Ecto neural progenitor cell (in vitro differentiated cells): Measurements from ENCODE around the gene LAMA5.

Source experiments
- DNase-seq: peaks from one replicate; pipeline ENCODE4 v3.0.0-alpha.2; 2018; ENCODE audit warnings: low spot score

Gene LAMA5

GRCh38 chr20:62367136-62367632, at the start of gene LAMA5:
Gene LAMA5 (minus strand): TSS chr20:62367312. CDS start chr20:62367245, 67 bp downstream.
- peak; percentile 86 for DNase-seq

DNA sequence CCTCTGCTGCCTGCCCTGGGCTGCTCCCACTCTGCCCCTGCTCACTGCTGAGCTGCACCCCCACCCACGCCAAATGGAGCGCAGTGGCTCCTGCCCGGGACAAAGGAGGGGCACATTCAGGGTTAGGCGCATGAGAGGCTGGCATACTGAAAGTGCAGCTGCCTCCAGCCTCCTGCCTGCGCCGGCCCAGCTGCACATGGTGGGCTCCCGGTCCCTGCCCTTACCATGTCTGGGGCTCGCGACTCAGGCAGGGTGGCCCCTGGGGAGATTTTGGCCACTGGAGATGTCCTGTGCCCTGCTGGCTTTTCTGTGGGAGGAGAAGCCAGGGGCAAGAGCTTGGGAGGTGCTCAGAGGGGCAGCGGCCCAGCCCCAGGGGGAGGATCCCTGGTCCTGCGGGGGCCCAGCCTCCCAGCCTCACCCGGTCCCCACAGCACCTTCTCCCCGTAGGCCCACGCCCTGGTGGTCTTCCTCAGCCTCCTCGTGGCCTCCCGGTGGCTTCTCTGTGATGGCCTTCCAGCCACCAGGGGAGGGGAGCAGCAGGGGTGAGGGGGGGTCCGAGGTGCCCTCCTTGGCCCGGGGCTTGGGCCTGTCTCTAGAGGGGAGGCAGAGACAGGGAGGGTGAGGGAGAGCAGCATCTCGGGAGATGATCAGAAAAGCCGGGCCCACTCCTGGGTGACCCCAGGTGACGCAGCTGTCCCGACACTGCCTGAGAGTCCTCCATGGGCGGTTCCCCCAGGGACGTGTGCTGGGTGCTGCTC, 48.4 kb upstream of the LAMA5 start:
- no peak for DNase-seq

DNA sequence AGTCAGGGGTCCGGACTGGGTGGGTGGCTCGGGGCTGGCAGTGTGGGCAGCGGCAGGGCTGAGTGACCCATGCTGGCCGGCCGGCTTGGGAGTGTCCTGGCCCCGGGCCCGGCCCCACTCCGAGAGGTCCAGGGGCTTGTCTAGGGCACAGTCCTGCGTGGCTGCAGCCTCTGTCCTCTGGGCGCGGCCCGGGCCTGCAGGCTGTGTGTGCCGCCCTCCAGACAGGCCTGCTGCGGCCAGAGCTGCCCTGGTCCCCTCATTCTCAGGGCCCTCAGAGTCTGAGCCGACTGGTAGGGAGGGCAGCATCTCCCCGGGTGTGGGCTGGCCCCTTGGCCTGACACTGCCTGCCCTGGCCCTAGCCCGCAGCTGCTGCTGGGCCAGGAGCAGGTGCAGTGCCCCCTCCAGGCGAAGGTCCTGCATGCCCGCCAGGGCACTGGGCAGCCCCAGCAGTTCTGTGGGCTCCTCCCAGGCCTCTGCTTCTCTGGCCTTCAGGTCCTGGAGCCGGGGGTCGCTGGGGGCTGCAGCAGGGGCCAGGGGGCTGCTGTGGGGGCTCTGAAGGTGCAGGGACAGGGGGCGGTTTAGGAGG, 46.9 kb upstream of the LAMA5 start:
- no peak for DNase-seq

DNA sequence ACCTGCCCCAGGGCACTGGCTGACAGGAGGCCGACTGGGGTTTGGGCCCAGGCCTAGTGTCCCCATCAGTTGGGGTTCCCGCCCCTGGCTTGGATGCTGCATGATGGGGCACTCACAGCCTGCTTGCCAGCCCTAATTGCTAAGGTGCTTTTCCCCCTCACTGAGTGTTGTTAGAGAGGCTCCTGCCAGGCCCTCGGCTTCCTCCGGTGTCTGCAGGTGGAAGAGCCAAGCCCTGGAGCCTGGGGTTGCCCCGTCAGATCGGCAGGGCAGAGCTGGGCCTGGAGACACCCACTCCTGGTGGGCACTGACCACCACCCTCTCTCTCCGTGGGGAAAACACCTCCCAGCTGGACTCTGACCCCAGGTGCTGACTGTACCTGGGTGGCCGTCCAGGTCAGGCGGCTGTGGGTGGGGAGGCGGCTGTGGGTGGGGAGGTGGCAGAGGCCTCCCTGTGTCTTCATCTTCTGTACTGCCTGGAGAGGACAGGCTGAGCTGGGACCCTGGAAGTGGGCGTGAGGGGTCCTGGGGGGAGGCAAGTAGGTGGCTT, 46.0 kb upstream of the LAMA5 start:
- DNase-seq, result no peak

DNA sequence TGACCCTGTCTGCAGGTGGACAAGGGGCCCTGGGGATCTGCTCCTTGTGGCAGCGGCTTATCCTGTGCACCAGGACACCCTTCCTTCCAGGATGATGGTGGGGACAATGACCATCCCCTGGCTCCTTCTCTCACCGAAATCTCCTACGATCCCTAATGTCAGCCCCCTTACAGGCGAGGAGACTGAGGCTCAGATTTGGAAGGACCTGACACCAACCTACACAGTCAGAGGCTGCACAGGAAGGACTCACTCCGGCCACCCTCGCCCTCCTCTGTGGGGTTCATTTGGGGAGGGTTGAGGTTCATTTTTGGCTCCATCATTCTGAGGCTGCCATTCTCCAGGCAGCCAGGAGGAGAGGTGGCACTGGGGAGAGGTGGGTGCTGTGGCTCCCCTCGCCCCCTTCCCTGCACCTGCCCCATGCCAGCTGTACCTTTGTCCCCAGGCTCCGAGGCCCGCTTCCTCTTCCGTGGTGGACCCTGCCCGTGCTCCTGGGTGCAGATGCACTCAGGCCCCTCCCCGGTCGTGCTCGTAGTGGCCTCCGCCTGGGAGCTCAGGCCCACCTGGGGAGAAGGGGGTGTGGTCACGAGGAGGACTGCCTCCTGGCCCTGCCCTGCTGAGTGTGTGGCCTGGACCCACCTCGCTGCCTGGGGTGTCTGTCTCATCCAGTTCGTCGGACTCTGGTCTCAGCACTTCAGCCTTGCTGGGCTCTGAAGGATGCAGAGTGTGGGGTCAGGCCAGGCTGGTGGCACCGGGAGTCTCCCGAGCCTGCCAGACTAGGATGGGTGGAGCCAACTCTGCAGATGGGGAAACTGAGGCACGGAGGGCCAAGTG, 45.3 kb upstream of the LAMA5 start:
- DNase-seq, result no peak

- DNase-seq, result no peak
These were observed 44.5 kb upstream of the LAMA5 start for GRCh38 chr20:62411479-62412193.

- no peak for DNase-seq
These were observed 43.8 kb upstream of the LAMA5 start for GRCh38 chr20:62410746-62411478.

DNA sequence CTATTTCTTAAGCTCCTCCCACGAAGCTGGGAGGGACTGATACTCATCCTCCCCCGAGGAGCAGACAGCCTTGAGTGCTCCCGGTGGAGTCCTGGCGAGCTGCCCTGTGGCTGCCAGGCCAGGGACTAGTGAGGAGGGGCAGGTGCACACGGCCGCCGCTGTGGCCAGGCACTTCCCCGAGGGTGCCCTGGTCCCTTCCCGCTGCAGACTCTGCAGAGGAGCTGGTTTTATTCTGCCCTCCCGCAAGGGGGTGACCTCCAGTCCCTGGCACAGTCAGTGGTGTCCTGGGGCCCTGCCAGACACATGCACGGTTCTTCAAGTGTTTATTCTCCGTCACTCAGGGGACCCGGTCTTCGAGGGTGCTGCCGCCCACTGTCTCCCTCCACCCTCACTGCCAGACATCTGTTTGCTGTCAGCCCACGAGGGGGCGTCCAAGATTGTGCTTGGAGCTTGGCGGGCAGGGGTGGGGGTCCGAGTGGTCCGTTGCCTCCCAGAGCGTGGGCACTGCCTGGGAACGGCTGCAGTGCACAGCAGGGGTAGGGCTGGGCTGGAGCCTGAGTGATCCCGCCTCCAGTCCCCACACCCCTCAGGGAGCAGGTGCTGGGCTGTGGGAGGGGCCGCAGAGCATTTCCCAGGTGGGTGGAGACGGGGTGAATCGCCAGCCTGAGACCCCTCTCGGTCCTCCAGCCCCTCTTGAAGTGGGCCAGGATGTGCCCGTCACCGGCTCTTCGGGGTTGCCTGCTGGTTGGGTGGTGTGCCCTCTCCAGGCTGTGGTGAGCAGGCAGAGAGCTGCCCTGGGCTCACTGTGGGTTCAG, 43.0 kb upstream of the LAMA5 start:
- peak; percentile 79 for DNase-seq

GRCh38 chr20:62409086-62409853, 42.2 kb upstream of the LAMA5 start:
- no peak for DNase-seq

DNA sequence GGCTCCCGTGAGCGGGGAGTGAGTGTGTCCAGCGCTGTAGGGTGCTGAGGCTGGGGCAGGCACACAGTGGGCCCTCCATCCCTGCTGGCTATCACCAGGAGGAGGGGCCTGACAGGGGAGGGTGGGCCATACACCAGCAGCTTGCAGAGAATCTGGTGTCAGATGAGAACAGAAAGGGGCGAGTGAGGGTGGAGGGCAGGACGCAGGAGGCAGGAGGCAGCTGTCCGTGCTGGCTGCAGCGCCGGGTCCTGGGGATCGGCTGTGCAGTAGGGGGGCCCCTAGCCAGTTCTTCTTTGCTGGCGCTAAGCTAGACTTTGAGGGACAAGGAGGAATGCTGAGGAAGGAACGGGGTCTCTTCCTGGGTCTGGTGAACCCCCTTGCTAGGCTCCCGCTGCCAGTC, 41.5 kb upstream of the LAMA5 start:
- no peak for DNase-seq

GRCh38 chr20:62408055-62408454, 40.9 kb upstream of the LAMA5 start:
- DNase-seq, result no peak

- peak; percentile 94 for DNase-seq
These were observed 40.3 kb upstream of the LAMA5 start, which contains the start of gene CABLES2 for GRCh38 chr20:62407221-62407992. Gene CABLES2 (minus strand): TSS chr20:62407285. CDS start chr20:62407276, 9 bp downstream.

DNA sequence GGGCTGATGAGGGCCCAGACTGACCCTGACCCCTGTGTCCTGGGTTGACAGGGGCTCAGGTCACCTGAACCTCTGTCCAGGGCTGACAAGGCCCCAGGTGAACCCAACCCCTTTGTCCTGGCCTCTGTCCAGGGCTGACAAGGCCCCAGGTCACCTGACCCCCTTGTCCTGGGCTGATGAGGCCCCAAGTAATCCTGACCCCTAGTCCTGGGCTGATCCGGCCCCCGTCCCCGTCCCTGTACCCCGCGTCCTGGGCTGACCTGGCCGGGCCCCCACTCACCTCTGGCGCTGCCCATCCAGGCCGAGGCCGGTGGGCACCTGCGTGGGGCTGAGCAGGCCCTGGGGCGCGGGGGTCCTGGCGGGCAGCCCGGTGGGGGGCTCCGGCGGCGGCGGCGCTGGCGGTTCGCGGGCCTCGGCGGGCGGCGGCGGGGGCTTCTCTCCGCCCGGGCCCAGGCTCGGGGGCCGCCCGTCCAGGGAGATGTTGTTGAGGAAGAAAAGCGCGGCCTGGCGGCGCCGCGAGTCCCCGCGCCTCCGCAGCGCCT, 39.6 kb upstream of the LAMA5 start:
- DNase-seq, result peak; percentile 65

GRCh38 chr20:62405981-62406513, 38.9 kb upstream of the LAMA5 start:
- no peak for DNase-seq

DNA sequence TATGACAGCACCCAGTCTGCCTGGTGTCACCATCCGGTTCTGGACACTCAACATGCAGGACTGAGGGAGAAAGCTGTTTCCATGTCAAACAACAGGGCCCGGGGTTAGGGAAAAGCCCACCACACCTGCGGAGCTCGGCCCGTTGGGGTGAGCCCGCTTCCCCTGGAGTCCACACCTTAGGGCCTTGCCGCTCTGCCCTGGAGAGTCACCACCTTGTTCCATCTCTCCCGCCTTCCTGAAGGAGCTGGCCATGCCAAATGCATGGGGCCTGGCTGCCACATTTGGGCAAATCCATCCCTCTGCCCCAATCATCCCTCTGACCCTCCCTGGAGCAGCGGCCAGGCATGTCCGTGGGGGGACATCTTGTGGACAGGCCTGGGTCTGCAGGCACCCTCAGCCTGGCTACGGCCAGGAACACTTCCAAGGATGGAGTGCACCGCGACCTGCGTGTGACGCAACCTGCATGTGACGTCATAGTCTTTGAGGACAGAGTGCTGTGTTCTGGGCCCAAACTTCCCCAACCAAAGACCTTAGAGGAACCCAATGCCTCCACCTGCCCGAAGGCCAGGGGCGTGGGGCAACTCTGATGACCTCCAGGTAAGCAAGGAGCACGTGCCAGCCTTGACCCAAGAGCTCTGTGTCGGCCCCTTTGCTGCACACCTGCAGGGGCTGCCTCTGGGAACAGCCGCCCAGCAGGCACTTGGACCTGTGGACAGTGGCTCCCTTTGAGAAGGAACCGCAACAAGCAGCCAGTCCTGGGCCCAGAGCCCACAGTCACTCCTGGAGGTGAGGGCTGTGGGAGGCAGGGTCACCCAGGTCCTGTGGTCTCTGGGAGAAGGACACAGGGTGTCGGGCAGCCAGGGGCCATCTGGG, 38.2 kb upstream of the LAMA5 start:
- peak; percentile 78 for DNase-seq

- DNase-seq, result no peak
These were observed 37.6 kb upstream of the LAMA5 start for GRCh38 chr20:62404761-62405107.

GRCh38 chr20:62404112-62404665, 37.1 kb upstream of the LAMA5 start:
- no peak for DNase-seq
